ENCODE measurements around the gene TIGD2.

DNA sequence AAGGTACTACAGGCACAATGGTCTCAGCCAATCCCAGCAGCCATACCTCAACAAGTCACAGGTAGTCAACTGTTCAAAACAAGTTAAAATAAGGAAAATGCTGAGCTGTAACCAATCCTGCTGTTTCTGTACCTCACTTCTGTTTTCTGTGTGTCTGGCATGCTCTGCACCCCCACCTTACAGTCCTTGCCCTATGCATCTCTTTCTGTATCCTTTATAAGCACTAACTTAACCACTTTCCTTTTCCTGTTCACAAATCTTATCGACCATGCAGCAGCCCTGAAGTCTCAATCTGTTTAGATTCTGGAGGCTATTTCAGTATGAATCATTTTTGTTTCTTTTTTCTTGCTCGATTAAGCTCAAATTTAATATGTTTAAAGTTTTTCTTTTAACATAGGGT, 41.9 kb upstream of the TIGD2 start:
- TF ChIP-seq TAF1 (IDR thresholded peaks at IDR 0.05; ENCODE audit: borderline replicate concordance, low read depth, low read length) (no peak), POLR2AphosphoS5 (IDR thresholded peaks at IDR 0.05; ENCODE audit: low read depth, low read length) (no peak)

Measured in GM12892 (cell line).